ENCODE measurements around the gene RHOJ.

DNA sequence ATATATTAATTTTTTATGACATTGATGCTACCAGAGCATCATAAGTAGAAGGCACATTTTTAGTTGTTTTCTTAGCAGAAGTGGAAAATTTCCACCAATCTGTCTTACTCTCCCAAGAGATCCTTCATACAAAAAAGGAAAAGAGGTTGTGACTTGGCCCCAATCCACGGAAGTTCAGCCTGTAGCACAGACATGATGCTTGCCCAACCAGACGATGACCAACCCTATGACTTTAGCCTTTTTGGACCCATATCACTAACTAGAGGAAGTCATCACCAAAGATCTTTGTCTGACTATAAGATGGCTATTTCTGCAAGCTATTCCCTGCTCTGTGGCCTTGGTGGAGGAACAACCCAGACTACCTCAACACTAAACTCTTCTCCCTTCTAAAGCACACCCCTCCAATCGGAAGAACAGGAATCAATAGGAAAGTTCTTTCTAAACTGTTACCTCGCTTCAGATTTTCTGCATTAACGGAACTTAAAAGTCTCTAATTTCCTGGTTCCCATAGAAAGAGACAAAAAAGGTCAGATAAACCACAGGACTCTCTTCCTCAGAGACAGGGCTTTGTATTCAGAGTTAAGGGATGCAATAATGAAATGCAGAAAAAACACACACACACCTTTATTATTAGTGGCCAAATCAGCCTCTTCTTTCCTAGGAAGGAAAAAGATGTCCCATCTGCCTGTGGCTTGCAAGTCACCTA, 4.1 kb upstream of the RHOJ start:
- TF ChIP-seq, protein P1, sequence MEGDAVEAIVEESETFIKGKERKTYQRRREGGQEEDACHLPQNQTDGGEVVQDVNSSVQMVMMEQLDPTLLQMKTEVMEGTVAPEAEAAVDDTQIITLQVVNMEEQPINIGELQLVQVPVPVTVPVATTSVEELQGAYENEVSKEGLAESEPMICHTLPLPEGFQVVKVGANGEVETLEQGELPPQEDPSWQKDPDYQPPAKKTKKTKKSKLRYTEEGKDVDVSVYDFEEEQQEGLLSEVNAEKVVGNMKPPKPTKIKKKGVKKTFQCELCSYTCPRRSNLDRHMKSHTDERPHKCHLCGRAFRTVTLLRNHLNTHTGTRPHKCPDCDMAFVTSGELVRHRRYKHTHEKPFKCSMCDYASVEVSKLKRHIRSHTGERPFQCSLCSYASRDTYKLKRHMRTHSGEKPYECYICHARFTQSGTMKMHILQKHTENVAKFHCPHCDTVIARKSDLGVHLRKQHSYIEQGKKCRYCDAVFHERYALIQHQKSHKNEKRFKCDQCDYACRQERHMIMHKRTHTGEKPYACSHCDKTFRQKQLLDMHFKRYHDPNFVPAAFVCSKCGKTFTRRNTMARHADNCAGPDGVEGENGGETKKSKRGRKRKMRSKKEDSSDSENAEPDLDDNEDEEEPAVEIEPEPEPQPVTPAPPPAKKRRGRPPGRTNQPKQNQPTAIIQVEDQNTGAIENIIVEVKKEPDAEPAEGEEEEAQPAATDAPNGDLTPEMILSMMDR (IDR thresholded peaks at IDR 0.05): no peak
- TF ChIP-seq POLR2A (IDR thresholded peaks at IDR 0.05): no peak

Measured in esophagus squamous epithelium (tissue), 4 donors.